Testis (tissue), 2 donors: ENCODE data around the gene PPP1R13B.

Experiments
- CTCF ChIP-seq, 3 experiments: fragments of 450-650 bp in 2 of 3; fragments of 200-600 bp in 1 of 3; sonication (generic) in 1 of 3; IDR thresholded peaks; one replicate each; pipeline ENCODE4 v1.5.1; 2016 to 2019; ENCODE audit warnings: antibody characterized with exemption in 3 of 3, mild to moderate bottlenecking in 2 of 3, moderate library complexity in 1 of 3
- POLR2A ChIP-seq: fragments of 450-650 bp; IDR thresholded peaks from one replicate; pipeline ENCODE4 v1.6.1; 2017; ENCODE audit warnings: antibody characterized with exemption, mild to moderate bottlenecking, moderate library complexity

DNA sequence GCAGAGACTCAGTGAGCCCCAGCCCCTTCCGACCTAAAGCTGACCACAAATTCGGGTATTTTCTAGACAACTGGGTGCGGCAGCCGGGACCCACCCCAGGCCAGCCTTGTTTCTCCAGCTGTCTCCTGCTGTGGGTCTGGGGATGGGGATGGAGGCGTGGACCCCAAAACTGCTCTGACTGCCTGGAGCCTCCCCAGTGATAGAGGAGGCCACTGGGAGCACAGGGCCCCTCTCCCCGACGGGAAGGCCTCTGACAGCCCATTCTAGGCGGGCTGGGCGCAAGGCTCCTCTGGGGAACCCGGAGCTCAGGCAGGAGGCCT is 42.6 kb upstream of the PPP1R13B start:
- no peak for TF ChIP-seq CTCF (IDR thresholded peaks at IDR 0.05)
- TF ChIP-seq POLR2A: no peak
